ENCODE measurements around the gene RGS9.

The RGS9 gene

GRCh38 chr17:65219707-65220106, 82.5 kb downstream of the RGS9 start:
- Histone ChIP-seq H2BK120ac (ENCODE audit: low read depth, low read length) (no peak overlapping the region), H3K23ac (ENCODE audit: low read depth, low read length, poor library complexity) (no peak overlapping the region)
- 100% methylated on average over 1 of the region's 3 CpGs for WGBS, 2 donors (ENCODE audit: extremely low coverage in 2 of 2, insufficient read length in 2 of 2, insufficient replicate concordance in 1 of 2)

GRCh38 chr17:65220732-65221131, 83.6 kb downstream of the RGS9 start:
- no peak overlapping the region for H3K4me3 ChIP-seq (ENCODE audit: low read length in 2 of 2)

More at GRCh38 chr17:65219707-65220106, 82.5 kb downstream of the RGS9 start:
- H3K18ac ChIP-seq (ENCODE audit: low read length): no peak overlapping the region
- H3K27me3 ChIP-seq (ENCODE audit: control insufficient read depth in 3 of 3, insufficient read depth in 3 of 3, low read depth in 1 of 3, low read length in 3 of 3): no peaks in the 10 kb centered on the region
- H3K9me3 ChIP-seq (replicated peaks in 1 of 2; ENCODE audit: control insufficient read depth in 2 of 2, insufficient read depth in 1 of 2, low read depth in 1 of 2, low read length in 2 of 2): no peaks in the 10 kb centered on the region
- DNase-seq (ENCODE audit: low spot score): no peak
- H3K79me1 ChIP-seq (ENCODE audit: low read depth, low read length): no peaks in the 10 kb centered on the region
- H3K4ac ChIP-seq (ENCODE audit: low read length): no peak overlapping the region
- no peaks in the 10 kb centered on the region for H3K36me3 ChIP-seq (replicated peaks in 1 of 2; ENCODE audit: control insufficient read depth in 2 of 2, insufficient read depth in 2 of 2, low read length in 2 of 2)
- no peak overlapping the region for H3K4me2 ChIP-seq (ENCODE audit: insufficient read depth, low read length, poor library complexity, severe bottlenecking)
- no peak overlapping the region for H3K4me3 ChIP-seq (ENCODE audit: low read length in 2 of 2)
- H2BK15ac ChIP-seq (ENCODE audit: low read length): no peak overlapping the region
- no peak overlapping the region for H2BK5ac ChIP-seq (ENCODE audit: low read length)
- no peak overlapping the region for H2AK5ac ChIP-seq (ENCODE audit: low read depth, low read length)
- H4K8ac ChIP-seq (ENCODE audit: low read depth, low read length): no peak overlapping the region
- H2BK12ac ChIP-seq (ENCODE audit: low read length): no peak overlapping the region
- no peak overlapping the region for H2AFZ ChIP-seq (ENCODE audit: low read length)
- H4K91ac ChIP-seq (ENCODE audit: low read depth, low read length, poor library complexity): no peak overlapping the region
- no peak overlapping the region for H3K14ac ChIP-seq (ENCODE audit: low read length)
- no peak overlapping the region for H3K27ac ChIP-seq (replicated peaks; ENCODE audit: low read length)
- no peak overlapping the region for H3K9ac ChIP-seq (ENCODE audit: low read depth, low read length, poor library complexity)
- H3K4me1 ChIP-seq (ENCODE audit: control insufficient read depth in 2 of 2, insufficient read depth in 1 of 2, low read depth in 1 of 2, low read length in 2 of 2): peaks cover 0 to 8% of the 10 kb centered on the region in 2 donors

GRCh38 chr17:65222214-65222738, 85.1 kb downstream of the RGS9 start:
- H3K9me3 ChIP-seq (replicated peaks in 1 of 2; ENCODE audit: control insufficient read depth in 2 of 2, insufficient read depth in 1 of 2, low read depth in 1 of 2, low read length in 2 of 2): no peaks in the 10 kb centered on the region
- H3K27ac ChIP-seq (replicated peaks; ENCODE audit: low read length): no peak overlapping the region
- no peak overlapping the region for H3K14ac ChIP-seq (ENCODE audit: low read length)
- H2BK12ac ChIP-seq (ENCODE audit: low read length): no peak overlapping the region
- no CpG with 5 or more reads among the region's 3 CpGs for whole genome bisulfite sequencing, 2 donors (ENCODE audit: extremely low coverage in 2 of 2, insufficient read length in 2 of 2, insufficient replicate concordance in 1 of 2)
- no peak overlapping the region for H4K8ac ChIP-seq (ENCODE audit: low read depth, low read length)
- no peak overlapping the region for H3K4me3 ChIP-seq (ENCODE audit: low read length in 2 of 2)
- H3K4me1 ChIP-seq (ENCODE audit: control insufficient read depth in 2 of 2, insufficient read depth in 1 of 2, low read depth in 1 of 2, low read length in 2 of 2): peaks cover 2 to 5% of the 10 kb centered on the region in 2 donors
- no peaks in the 10 kb centered on the region for H3K79me1 ChIP-seq (ENCODE audit: low read depth, low read length)
- no peak overlapping the region for H2BK5ac ChIP-seq (ENCODE audit: low read length)
- no peak overlapping the region for H3K4ac ChIP-seq (ENCODE audit: low read length)
- H2BK15ac ChIP-seq (ENCODE audit: low read length): no peak overlapping the region
- H4K91ac ChIP-seq (ENCODE audit: low read depth, low read length, poor library complexity): no peak overlapping the region
- H3K23ac ChIP-seq (ENCODE audit: low read depth, low read length, poor library complexity): no peak overlapping the region
- no peak for DNase-seq (ENCODE audit: low spot score)
- no peak overlapping the region for H2BK120ac ChIP-seq (ENCODE audit: low read depth, low read length)
- H2AFZ ChIP-seq (ENCODE audit: low read length): no peak overlapping the region
- no peaks in the 10 kb centered on the region for H3K36me3 ChIP-seq (replicated peaks in 1 of 2; ENCODE audit: control insufficient read depth in 2 of 2, insufficient read depth in 2 of 2, low read length in 2 of 2)
- H3K4me2 ChIP-seq (ENCODE audit: insufficient read depth, low read length, poor library complexity, severe bottlenecking): no peak overlapping the region
- H2AK5ac ChIP-seq (ENCODE audit: low read depth, low read length): no peak overlapping the region
- H3K9ac ChIP-seq (ENCODE audit: low read depth, low read length, poor library complexity): no peak overlapping the region
- no peaks in the 10 kb centered on the region for H3K27me3 ChIP-seq (ENCODE audit: control insufficient read depth in 3 of 3, insufficient read depth in 3 of 3, low read depth in 1 of 3, low read length in 3 of 3)
- H3K18ac ChIP-seq (ENCODE audit: low read length): no peak overlapping the region

More at GRCh38 chr17:65220732-65221131, 83.6 kb downstream of the RGS9 start:
- Histone ChIP-seq H4K8ac (ENCODE audit: low read depth, low read length) (no peak overlapping the region), H2BK120ac (ENCODE audit: low read depth, low read length) (no peak overlapping the region), H3K9me3 (replicated peaks in 1 of 2; ENCODE audit: control insufficient read depth in 2 of 2, insufficient read depth in 1 of 2, low read depth in 1 of 2, low read length in 2 of 2) (no peaks in the 10 kb centered on the region), H3K18ac (ENCODE audit: low read length) (no peak overlapping the region), H3K9ac (ENCODE audit: low read depth, low read length, poor library complexity) (no peak overlapping the region), H2BK5ac (ENCODE audit: low read length) (no peak overlapping the region), H3K4me2 (ENCODE audit: insufficient read depth, low read length, poor library complexity, severe bottlenecking) (no peak overlapping the region), H2BK15ac (ENCODE audit: low read length) (no peak overlapping the region), H2BK12ac (ENCODE audit: low read length) (no peak overlapping the region), H4K91ac (ENCODE audit: low read depth, low read length, poor library complexity) (no peak overlapping the region), H3K27ac (replicated peaks; ENCODE audit: low read length) (no peak overlapping the region), H2AFZ (ENCODE audit: low read length) (no peak overlapping the region), H3K23ac (ENCODE audit: low read depth, low read length, poor library complexity) (no peak overlapping the region), H3K4me1 (ENCODE audit: control insufficient read depth in 2 of 2, insufficient read depth in 1 of 2, low read depth in 1 of 2, low read length in 2 of 2) (peaks cover 0 to 5% of the 10 kb centered on the region in 2 donors), H3K27me3 (ENCODE audit: control insufficient read depth in 3 of 3, insufficient read depth in 3 of 3, low read depth in 1 of 3, low read length in 3 of 3) (no peaks in the 10 kb centered on the region), H3K4ac (ENCODE audit: low read length) (no peak overlapping the region), H3K79me1 (ENCODE audit: low read depth, low read length) (no peaks in the 10 kb centered on the region), H3K36me3 (replicated peaks in 1 of 2; ENCODE audit: control insufficient read depth in 2 of 2, insufficient read depth in 2 of 2, low read length in 2 of 2) (no peaks in the 10 kb centered on the region), H3K14ac (ENCODE audit: low read length) (no peak overlapping the region), H2AK5ac (ENCODE audit: low read depth, low read length) (no peak overlapping the region)
- no CpG with 5 or more reads among the region's 1 CpG for WGBS, 2 donors (ENCODE audit: extremely low coverage in 2 of 2, insufficient read length in 2 of 2, insufficient replicate concordance in 1 of 2)
- no peak for DNase-seq (ENCODE audit: low spot score)

GRCh38 chr17:65225061-65225460, 87.9 kb downstream of the RGS9 start:
- Histone ChIP-seq H3K14ac (ENCODE audit: low read length) (peak overlapping the region; percentile 56), H3K4me2 (ENCODE audit: insufficient read depth, low read length, poor library complexity, severe bottlenecking) (no peak overlapping the region), H3K9me3 (replicated peaks in 1 of 2; ENCODE audit: control insufficient read depth in 2 of 2, insufficient read depth in 1 of 2, low read depth in 1 of 2, low read length in 2 of 2) (no peaks in the 10 kb centered on the region), H3K27ac (replicated peaks; ENCODE audit: low read length) (no peak overlapping the region), H3K4me1 (ENCODE audit: control insufficient read depth in 2 of 2, insufficient read depth in 1 of 2, low read depth in 1 of 2, low read length in 2 of 2) (peaks cover 7 to 11% of the 10 kb centered on the region in 2 donors), H3K18ac (ENCODE audit: low read length) (peak overlapping the region; percentile 67), H3K23ac (ENCODE audit: low read depth, low read length, poor library complexity) (peak overlapping the region; percentile 48), H3K4ac (ENCODE audit: low read length) (no peak overlapping the region), H4K91ac (ENCODE audit: low read depth, low read length, poor library complexity) (no peak overlapping the region), H2BK12ac (ENCODE audit: low read length) (no peak overlapping the region), H3K9ac (ENCODE audit: low read depth, low read length, poor library complexity) (peak overlapping the region; percentile 25), H2BK5ac (ENCODE audit: low read length) (no peak overlapping the region), H2AFZ (ENCODE audit: low read length) (no peak overlapping the region), H2BK120ac (ENCODE audit: low read depth, low read length) (no peak overlapping the region), H4K8ac (ENCODE audit: low read depth, low read length) (no peak overlapping the region), H2BK15ac (ENCODE audit: low read length) (peak overlapping the region; percentile 11), H3K27me3 (ENCODE audit: control insufficient read depth in 3 of 3, insufficient read depth in 3 of 3, low read depth in 1 of 3, low read length in 3 of 3) (no peaks in the 10 kb centered on the region), H2AK5ac (ENCODE audit: low read depth, low read length) (peak overlapping the region; percentile 27), H3K36me3 (replicated peaks in 1 of 2; ENCODE audit: control insufficient read depth in 2 of 2, insufficient read depth in 2 of 2, low read length in 2 of 2) (no peaks in the 10 kb centered on the region), H3K79me1 (ENCODE audit: low read depth, low read length) (no peaks in the 10 kb centered on the region), H3K4me3 (ENCODE audit: low read length in 2 of 2) (no peak overlapping the region)
- no CpG with 5 or more reads among the region's 18 CpGs for WGBS, 2 donors (ENCODE audit: extremely low coverage in 2 of 2, insufficient read length in 2 of 2, insufficient replicate concordance in 1 of 2)
- DNase-seq (ENCODE audit: low spot score): no peak

Measured in neuronal stem cell (in vitro differentiated cells).